LNCaP clone FGC (cell line): ENCODE measurements around the gene SH3RF2.

ENCODE experiments used
- DNase-seq: peaks from one replicate; pipeline ENCODE4 v3.0.0-alpha.2; 2011; ENCODE audit warnings: low read depth
- H3K4me3 ChIP-seq: 2 replicates; pipeline ENCODE4 v1.5.1; 2011; ENCODE audit warnings: mild to moderate bottlenecking, low read depth, low read length, control low read depth
- TF ChIP-seq, protein P1 (sequence below): IDR thresholded peaks from 2 replicates; pipeline ENCODE4 v1.5.1; 2012; ENCODE audit warnings: mild to moderate bottlenecking; ENCODE audit not compliant: control insufficient read depth, insufficient read depth; ENCODE audit errors: extremely low read depth

Gene SH3RF2

DNA sequence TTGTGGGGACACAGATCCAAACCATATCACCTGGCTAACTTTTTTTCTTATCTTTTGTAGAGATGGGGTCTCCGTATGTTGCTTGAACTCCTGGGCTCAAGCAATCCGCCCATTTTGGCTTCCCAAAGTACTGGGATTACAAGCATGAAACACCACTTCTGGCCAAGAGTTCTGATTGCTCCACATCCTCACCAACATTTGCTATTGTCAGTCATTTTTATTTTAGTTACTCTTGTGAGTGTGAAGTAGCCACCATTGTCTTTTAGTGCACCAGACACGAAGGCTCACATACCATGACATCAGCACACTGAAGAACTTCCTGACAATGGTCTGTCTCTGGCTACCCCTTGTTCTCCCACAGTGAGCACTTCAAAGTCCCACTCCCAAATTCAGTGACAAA lies 151.7 kb downstream of the SH3RF2 start:
- DNase-seq: no peak
- TF ChIP-seq, protein P1, sequence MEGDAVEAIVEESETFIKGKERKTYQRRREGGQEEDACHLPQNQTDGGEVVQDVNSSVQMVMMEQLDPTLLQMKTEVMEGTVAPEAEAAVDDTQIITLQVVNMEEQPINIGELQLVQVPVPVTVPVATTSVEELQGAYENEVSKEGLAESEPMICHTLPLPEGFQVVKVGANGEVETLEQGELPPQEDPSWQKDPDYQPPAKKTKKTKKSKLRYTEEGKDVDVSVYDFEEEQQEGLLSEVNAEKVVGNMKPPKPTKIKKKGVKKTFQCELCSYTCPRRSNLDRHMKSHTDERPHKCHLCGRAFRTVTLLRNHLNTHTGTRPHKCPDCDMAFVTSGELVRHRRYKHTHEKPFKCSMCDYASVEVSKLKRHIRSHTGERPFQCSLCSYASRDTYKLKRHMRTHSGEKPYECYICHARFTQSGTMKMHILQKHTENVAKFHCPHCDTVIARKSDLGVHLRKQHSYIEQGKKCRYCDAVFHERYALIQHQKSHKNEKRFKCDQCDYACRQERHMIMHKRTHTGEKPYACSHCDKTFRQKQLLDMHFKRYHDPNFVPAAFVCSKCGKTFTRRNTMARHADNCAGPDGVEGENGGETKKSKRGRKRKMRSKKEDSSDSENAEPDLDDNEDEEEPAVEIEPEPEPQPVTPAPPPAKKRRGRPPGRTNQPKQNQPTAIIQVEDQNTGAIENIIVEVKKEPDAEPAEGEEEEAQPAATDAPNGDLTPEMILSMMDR: no peak
- no peak overlapping the region for H3K4me3 ChIP-seq

DNA sequence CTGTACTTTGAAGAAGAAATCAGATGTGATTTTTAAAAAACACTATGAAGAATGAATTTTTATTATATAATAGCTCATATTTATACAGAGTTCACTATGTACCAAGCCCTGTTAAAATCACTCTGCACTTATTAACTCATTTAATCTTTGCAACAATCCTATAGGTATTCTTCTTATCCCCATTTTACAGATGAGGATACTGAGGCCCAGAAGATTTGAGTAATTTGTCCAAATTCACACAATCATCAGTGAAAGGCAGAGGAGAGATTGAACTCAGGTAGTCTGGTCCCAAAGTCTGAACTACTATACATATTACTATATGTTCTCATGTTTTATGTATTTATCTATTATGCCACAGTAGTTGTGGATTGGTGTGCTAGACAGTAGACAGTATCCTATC lies 152.9 kb downstream of the SH3RF2 start:
- H3K4me3 ChIP-seq: no peak overlapping the region
- DNase-seq: no peak
- TF ChIP-seq, protein P1: no peak

DNA sequence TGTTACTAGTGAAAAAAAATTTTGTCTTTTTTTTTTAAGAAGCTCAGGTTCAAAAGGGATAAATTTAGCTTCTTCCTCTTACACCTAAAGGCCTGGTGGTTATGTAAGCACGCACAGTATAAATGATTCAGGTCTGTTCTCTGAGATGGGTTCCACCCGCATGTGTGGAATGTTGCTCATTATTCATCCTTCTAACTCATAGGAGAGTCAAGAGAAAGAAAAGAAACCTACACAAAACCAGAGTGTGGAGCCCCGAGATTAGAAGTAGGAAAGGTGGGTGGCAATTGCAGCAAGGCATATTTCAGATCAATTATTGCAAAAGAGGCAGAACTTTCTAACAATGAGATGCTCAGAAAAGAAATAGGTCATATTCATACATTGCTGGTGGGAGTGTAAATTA lies 155.5 kb downstream of the SH3RF2 start:
- TF ChIP-seq, protein P1: no peak
- no peak for DNase-seq
- H3K4me3 ChIP-seq: no peak overlapping the region

DNA sequence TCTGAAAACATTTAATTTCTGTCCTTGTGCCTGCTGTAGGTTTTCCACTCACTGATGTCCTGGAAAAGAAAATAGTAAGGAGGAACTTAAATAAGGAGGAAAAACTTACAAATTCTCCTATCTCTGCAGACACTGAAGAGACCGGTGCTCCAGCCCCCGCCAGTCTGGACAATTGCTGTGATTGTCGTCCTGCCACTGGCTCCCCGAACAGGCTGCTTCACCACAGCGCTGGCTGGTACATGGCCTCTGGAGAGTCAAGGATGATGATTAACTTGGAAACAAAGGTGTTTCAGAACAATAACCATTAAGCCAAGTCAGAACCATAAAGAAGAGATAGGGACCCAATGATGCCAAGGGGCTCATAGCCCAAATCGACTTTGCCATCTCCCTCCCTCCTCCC lies 161.7 kb downstream of the SH3RF2 start:
- DNase-seq: no peak
- TF ChIP-seq, protein P1: no peak
- no peak overlapping the region for H3K4me3 ChIP-seq

DNA sequence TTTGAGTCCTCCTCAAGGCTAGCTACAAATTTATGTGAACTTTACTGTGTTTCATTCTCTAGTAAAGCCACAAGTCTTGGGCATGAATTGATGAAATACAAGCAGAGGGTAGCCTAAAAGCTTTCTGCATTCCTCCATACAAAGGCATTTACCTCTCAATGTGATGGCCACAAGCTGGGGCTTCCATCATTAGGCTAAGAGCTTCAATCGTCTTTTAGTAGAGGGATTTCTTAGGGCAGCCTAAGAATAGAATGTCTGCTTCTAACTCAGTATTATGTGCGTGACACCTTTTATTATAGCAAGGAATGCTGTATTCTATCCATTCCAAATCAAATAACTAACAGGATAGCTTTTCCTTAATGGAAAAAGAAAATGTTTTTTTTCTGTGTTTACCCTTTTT lies 165.3 kb downstream of the SH3RF2 start:
- no peak overlapping the region for H3K4me3 ChIP-seq
- no peak for DNase-seq
- TF ChIP-seq, protein P1: no peak

DNA sequence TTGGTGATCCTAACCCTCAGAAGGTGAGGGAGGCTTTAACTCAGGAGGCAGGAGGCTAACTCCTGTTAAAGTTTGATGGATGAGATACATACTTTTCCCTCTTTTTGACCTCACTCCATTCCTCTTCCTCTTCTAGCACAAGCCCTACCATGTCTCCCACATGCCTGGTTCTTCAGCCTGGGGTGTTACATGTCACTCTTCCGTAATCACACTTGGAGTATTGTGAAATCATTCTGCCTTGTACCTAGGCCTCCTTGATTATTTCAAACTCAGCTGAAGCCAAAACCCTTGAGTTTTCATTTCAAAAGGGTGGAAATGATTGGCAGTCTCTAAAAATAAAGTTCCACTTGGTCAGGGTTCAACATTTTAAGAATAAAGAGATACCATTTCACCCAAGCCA lies 167.2 kb downstream of the SH3RF2 start:
- TF ChIP-seq, protein P1: no peak
- DNase-seq: no peak
- no peak overlapping the region for H3K4me3 ChIP-seq

DNA sequence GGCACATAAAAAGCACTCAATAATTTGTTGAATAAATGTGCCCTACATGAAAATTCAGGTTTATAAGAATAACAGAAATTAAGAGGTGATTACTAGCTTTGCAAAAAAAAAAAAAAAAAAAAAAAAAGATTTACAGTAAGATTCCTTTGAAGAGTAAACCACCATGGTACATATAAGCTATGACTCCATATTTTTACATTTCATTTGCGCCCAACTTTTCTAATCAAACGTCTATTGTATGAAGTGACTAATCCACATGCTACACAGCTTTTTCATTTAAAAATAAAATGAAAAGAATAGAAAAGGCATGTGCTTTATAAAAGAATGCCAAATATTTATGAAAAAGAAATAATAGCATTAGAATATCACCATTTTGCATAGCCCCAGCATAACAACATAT lies 169.1 kb downstream of the SH3RF2 start, which contains the start of gene PLAC8L1:
TSS of gene PLAC8L1 (minus strand) at position 101 of the 400 bp plus-strand sequence. CDS start 1,266 bp downstream, outside the sequence.
- H3K4me3 ChIP-seq: no peak within 1 kb of the TSS
- TF ChIP-seq, protein P1: no peak
- no peak for DNase-seq
